DMS153 treated with DMSO at 0.1 percent for 48 hours (cell line): Measurements from ENCODE around the gene BRAT1.

Experiments
- DNase-seq: peaks from one replicate; lab custom pipeline; 2025; ENCODE audit not compliant: unreplicated experiment; lab: John Stamatoyannopoulos, UW

Gene BRAT1

GRCh38 chr7:2525658-2526630 lies 29.4 kb downstream of the BRAT1 start:
- peak; percentile 70 for DNase-seq

- DNase-seq: no peak
Measured at GRCh38 chr7:2524808-2525657, 30.3 kb downstream of the BRAT1 start.

GRCh38 chr7:2523941-2524807 lies 31.1 kb downstream of the BRAT1 start:
- DNase-seq: peak; percentile 98

- DNase-seq: peak; percentile 85
Measured at GRCh38 chr7:2523461-2523936, 31.8 kb downstream of the BRAT1 start.

- DNase-seq: peak; percentile 76
Measured at GRCh38 chr7:2522780-2523433, 32.4 kb downstream of the BRAT1 start.

GRCh38 chr7:2521952-2522591 lies 33.3 kb downstream of the BRAT1 start:
- no peak for DNase-seq

GRCh38 chr7:2521341-2521745 lies 34.0 kb downstream of the BRAT1 start:
- DNase-seq: no peak

GRCh38 chr7:2520761-2521290 lies 34.5 kb downstream of the BRAT1 start:
- DNase-seq: no peak

- DNase-seq: no peak
Measured at GRCh38 chr7:2520131-2520760, 35.1 kb downstream of the BRAT1 start.

- peak; percentile 94 for DNase-seq
Measured at GRCh38 chr7:2519119-2519930, 36.0 kb downstream of the BRAT1 start, which contains the start of gene LFNG. LFNG (plus strand) TSS chr7:2519774; CDS start chr7:2519862, 88 bp downstream.

- DNase-seq: no peak
Measured at GRCh38 chr7:2518737-2519118, 36.6 kb downstream of the BRAT1 start.

- peak; percentile 67 for DNase-seq
Measured at GRCh38 chr7:2517678-2518507, 37.4 kb downstream of the BRAT1 start.

- DNase-seq: no peak
Measured at GRCh38 chr7:2517026-2517425, 38.3 kb downstream of the BRAT1 start.

- no peak for DNase-seq
Measured at GRCh38 chr7:2516194-2516555, 39.1 kb downstream of the BRAT1 start.

GRCh38 chr7:2515424-2516193 lies 39.7 kb downstream of the BRAT1 start:
- DNase-seq: no peak
